ENCODE results near the gene KARS1. TPM values are rescaled to one million over a fixed set of nuclear protein-coding genes. Genes with fewer than 3 reads are reported as not detected.

The KARS1 gene
- polyA plus RNA-seq, 1 donor from 2014 or later, result 151 TPM

DNA sequence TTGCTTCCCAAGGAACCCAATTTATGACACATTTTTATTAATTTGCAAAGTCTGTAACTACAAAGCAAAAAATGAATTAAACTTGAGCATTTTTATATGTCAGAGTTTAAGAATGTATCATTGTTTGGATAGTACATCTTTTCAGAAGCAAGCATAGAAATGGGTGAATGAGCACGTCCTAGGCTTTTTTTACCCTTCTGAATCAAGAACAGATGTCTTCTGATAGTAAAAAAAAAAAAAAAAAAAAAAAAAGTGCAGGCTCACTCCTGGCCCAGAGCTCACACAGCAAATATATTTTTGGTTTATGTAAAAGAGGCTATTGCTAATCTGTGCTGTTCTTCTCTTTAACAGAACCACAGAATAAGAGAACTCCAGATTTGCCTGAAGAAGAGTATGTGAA lies 6.5 kb upstream of the KARS1 start:
- Histone ChIP-seq H2AFZ (ENCODE audit: low read depth, low read length) (no peak overlapping the region), H3K27ac (ENCODE audit: low read length) (no peak overlapping the region), H3K36me3 (ENCODE audit: insufficient read depth, low read length) (peaks cover 7% of the 10 kb centered on the region), H3K9ac (ENCODE audit: low read length) (no peak overlapping the region), H3K4me2 (ENCODE audit: low read length) (no peak overlapping the region), H3K4me3 (ENCODE audit: low read length) (peak overlapping the region; percentile 87), H3F3A (ENCODE audit: insufficient read depth, low read length, poor library complexity, severe bottlenecking) (peaks cover 3% of the 10 kb centered on the region), H3K79me2 (replicated peaks; ENCODE audit: insufficient read depth, low read length) (peaks cover 65% of the 10 kb centered on the region), H3K9me2 (ENCODE audit: insufficient read depth, low read length) (no peaks in the 10 kb centered on the region), H3K27me3 (ENCODE audit: insufficient read depth, low read depth, low read length) (no peaks in the 10 kb centered on the region), H3K9me3 (ENCODE audit: low read length) (no peaks in the 10 kb centered on the region), H4K20me1 (ENCODE audit: insufficient read depth) (peaks cover 26% of the 10 kb centered on the region)
- TF ChIP-seq EP300 (conservative IDR thresholded peaks at IDR 0.05; ENCODE audit: poor library complexity, severe bottlenecking), result no peak

GRCh38 chr16:75648265-75649076 lies 1.0 kb upstream of the KARS1 start:
- Histone ChIP-seq H3K9me3 (ENCODE audit: low read length) (no peaks in the 10 kb centered on the region), H3K4me2 (ENCODE audit: low read length) (no peak overlapping the region), H3F3A (ENCODE audit: insufficient read depth, low read length, poor library complexity, severe bottlenecking) (peaks cover 3% of the 10 kb centered on the region), H3K36me3 (ENCODE audit: insufficient read depth, low read length) (no peaks in the 10 kb centered on the region), H3K4me3 (ENCODE audit: low read length) (peak overlapping the region; percentile 87), H3K9ac (ENCODE audit: low read length) (peak overlapping the region; percentile 99), H3K9me2 (ENCODE audit: insufficient read depth, low read length) (no peaks in the 10 kb centered on the region), H2AFZ (ENCODE audit: low read depth, low read length) (peak overlapping the region; percentile 93), H3K27me3 (ENCODE audit: insufficient read depth, low read depth, low read length) (no peaks in the 10 kb centered on the region), H3K27ac (ENCODE audit: low read length) (peak overlapping the region; percentile 99), H4K20me1 (ENCODE audit: insufficient read depth) (peaks cover 23% of the 10 kb centered on the region), H3K79me2 (replicated peaks; ENCODE audit: insufficient read depth, low read length) (peaks cover 82% of the 10 kb centered on the region)
- TF ChIP-seq POLR2AphosphoS5 (IDR thresholded peaks at IDR 0.05) (peak; percentile 81), RAD21 (conservative IDR thresholded peaks at IDR 0.05) (no peak), MXI1 (conservative IDR thresholded peaks at IDR 0.05; ENCODE audit: poor library complexity, severe bottlenecking) (peak; percentile 1), TAF1 (IDR thresholded peaks at IDR 0.05; ENCODE audit: low read depth) (peak; percentile 85), EP300 (conservative IDR thresholded peaks at IDR 0.05; ENCODE audit: poor library complexity, severe bottlenecking) (no peak)
- TF ChIP-seq, protein P1, sequence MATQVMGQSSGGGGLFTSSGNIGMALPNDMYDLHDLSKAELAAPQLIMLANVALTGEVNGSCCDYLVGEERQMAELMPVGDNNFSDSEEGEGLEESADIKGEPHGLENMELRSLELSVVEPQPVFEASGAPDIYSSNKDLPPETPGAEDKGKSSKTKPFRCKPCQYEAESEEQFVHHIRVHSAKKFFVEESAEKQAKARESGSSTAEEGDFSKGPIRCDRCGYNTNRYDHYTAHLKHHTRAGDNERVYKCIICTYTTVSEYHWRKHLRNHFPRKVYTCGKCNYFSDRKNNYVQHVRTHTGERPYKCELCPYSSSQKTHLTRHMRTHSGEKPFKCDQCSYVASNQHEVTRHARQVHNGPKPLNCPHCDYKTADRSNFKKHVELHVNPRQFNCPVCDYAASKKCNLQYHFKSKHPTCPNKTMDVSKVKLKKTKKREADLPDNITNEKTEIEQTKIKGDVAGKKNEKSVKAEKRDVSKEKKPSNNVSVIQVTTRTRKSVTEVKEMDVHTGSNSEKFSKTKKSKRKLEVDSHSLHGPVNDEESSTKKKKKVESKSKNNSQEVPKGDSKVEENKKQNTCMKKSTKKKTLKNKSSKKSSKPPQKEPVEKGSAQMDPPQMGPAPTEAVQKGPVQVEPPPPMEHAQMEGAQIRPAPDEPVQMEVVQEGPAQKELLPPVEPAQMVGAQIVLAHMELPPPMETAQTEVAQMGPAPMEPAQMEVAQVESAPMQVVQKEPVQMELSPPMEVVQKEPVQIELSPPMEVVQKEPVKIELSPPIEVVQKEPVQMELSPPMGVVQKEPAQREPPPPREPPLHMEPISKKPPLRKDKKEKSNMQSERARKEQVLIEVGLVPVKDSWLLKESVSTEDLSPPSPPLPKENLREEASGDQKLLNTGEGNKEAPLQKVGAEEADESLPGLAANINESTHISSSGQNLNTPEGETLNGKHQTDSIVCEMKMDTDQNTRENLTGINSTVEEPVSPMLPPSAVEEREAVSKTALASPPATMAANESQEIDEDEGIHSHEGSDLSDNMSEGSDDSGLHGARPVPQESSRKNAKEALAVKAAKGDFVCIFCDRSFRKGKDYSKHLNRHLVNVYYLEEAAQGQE (IDR thresholded peaks at IDR 0.05; ENCODE audit: borderline replicate concordance), result peak; percentile 85

DNA sequence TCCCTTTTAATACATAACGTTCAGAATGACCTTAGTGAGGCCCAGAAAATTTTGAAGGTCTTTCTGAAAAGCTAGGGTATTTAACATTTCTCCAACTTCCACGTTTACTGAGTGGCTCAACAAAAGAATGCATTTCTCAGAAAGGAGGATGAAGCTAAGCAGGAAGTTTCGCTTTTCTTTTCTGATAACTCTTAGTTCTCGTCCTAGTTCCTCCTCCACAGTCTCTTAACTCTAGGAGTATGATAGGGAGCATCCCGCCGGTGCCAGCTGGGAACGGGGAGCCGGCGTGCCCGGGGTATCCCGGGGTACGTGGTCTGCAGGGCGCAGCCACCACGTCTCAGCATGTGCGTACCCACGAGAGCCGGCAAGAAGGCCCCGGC lies 363 bp downstream of the KARS1 start:
- peak overlapping the region; percentile 99 for H3K9ac ChIP-seq (ENCODE audit: low read length)
- peaks cover 75% of the 10 kb centered on the region for H3K79me2 ChIP-seq (replicated peaks; ENCODE audit: insufficient read depth, low read length)
- H3K9me3 ChIP-seq (ENCODE audit: low read length), result no peaks in the 10 kb centered on the region
- no peaks in the 10 kb centered on the region for H3K36me3 ChIP-seq (ENCODE audit: insufficient read depth, low read length)
- H4K20me1 ChIP-seq (ENCODE audit: insufficient read depth), result peaks cover 17% of the 10 kb centered on the region
- H3K4me3 ChIP-seq (ENCODE audit: low read length), result peak overlapping the region; percentile 87
- H3K4me2 ChIP-seq (ENCODE audit: low read length), result peak overlapping the region; percentile 70
- TF ChIP-seq MXI1 (conservative IDR thresholded peaks at IDR 0.05; ENCODE audit: poor library complexity, severe bottlenecking), result no peak
- TF ChIP-seq EZH2 (IDR thresholded peaks at IDR 0.05; ENCODE audit: borderline replicate concordance, insufficient read depth, low read length, poor library complexity, severe bottlenecking), result no peak
- TF ChIP-seq TAF1 (IDR thresholded peaks at IDR 0.05; ENCODE audit: low read depth), result no peak
- TF ChIP-seq SMC3 (conservative IDR thresholded peaks at IDR 0.05; ENCODE audit: poor library complexity), result no peak
- no peak for TF ChIP-seq POLR2AphosphoS5 (IDR thresholded peaks at IDR 0.05)
- no peak for TF ChIP-seq RAD21 (conservative IDR thresholded peaks at IDR 0.05)
- TF ChIP-seq, protein P1 (IDR thresholded peaks at IDR 0.05; ENCODE audit: borderline replicate concordance), result no peak
- TF ChIP-seq EP300 (conservative IDR thresholded peaks at IDR 0.05; ENCODE audit: poor library complexity, severe bottlenecking), result no peak
- TF ChIP-seq CTCF (IDR thresholded peaks at IDR 0.05; ENCODE audit: poor library complexity, severe bottlenecking), result no peak
- peaks cover 3% of the 10 kb centered on the region for H3F3A ChIP-seq (ENCODE audit: insufficient read depth, low read length, poor library complexity, severe bottlenecking)
- H3K27me3 ChIP-seq (ENCODE audit: insufficient read depth, low read depth, low read length), result no peaks in the 10 kb centered on the region
- peak overlapping the region; percentile 37 for H2AFZ ChIP-seq (ENCODE audit: low read depth, low read length)
- no peaks in the 10 kb centered on the region for H3K9me2 ChIP-seq (ENCODE audit: insufficient read depth, low read length)
- H3K27ac ChIP-seq (ENCODE audit: low read length), result peak overlapping the region; percentile 99
